Endothelial cell of umbilical vein (primary cell): ENCODE data around the gene TIGD1.

Experiments
- EZH2 ChIP-seq: IDR thresholded peaks from 2 replicates; pipeline ENCODE4 v1.6.1; 2012; ENCODE audit warnings: borderline replicate concordance, low read depth, mild to moderate bottlenecking, moderate library complexity, low read length, inconsistent platforms; ENCODE audit not compliant: severe bottlenecking
- FOS ChIP-seq: IDR thresholded peaks from 2 replicates; pipeline ENCODE4 v1.6.1; 2011; ENCODE audit warnings: mild to moderate bottlenecking, low read length, moderate library complexity, borderline replicate concordance; ENCODE audit not compliant: insufficient read depth
- GATA2 ChIP-seq: IDR thresholded peaks from 2 replicates; pipeline ENCODE4 v1.7.0; 2011; ENCODE audit warnings: low read depth, mild to moderate bottlenecking, moderate library complexity, mixed read lengths, low read length; ENCODE audit not compliant: insufficient read length, insufficient read depth
- JUN ChIP-seq: IDR thresholded peaks from 2 replicates; pipeline ENCODE4 v1.6.1; 2011; ENCODE audit warnings: borderline replicate concordance, low read depth; ENCODE audit not compliant: insufficient read length, insufficient read depth
- MYC ChIP-seq: IDR thresholded peaks from one replicate; pipeline ENCODE4 v1.6.1; 2011; ENCODE audit warnings: mild to moderate bottlenecking, low read depth, low read length
- POLR2A ChIP-seq: IDR thresholded peaks from 2 replicates; pipeline ENCODE4 v1.6.1; 2012; ENCODE audit warnings: low read depth, mild to moderate bottlenecking, control low read depth, low read length
- POLR2AphosphoS5 ChIP-seq: IDR thresholded peaks from 2 replicates; pipeline ENCODE4 v1.6.1; 2012; ENCODE audit warnings: low read depth, mild to moderate bottlenecking, control low read depth, low read length, moderate library complexity; ENCODE audit not compliant: insufficient read depth
- TF ChIP-seq, protein P1 (sequence below), 2 donors: IDR thresholded peaks; 1 replicate in 1 of 2; 2 replicates in 1 of 2; pipeline ENCODE4 v1.5.1; 2011; ENCODE audit warnings: low read length in 2 of 2, mild to moderate bottlenecking in 2 of 2, moderate library complexity in 2 of 2, control low read depth in 1 of 2, inconsistent platforms in 1 of 2, low read depth in 1 of 2; ENCODE audit not compliant: insufficient read depth in 1 of 2; ENCODE audit errors: extremely low read depth in 1 of 2
- TF ChIP-seq, protein P2 (sequence below): IDR thresholded peaks from 2 replicates; pipeline ENCODE4 v1.6.1; 2011; ENCODE audit not compliant: insufficient read depth, insufficient read length

DNA sequence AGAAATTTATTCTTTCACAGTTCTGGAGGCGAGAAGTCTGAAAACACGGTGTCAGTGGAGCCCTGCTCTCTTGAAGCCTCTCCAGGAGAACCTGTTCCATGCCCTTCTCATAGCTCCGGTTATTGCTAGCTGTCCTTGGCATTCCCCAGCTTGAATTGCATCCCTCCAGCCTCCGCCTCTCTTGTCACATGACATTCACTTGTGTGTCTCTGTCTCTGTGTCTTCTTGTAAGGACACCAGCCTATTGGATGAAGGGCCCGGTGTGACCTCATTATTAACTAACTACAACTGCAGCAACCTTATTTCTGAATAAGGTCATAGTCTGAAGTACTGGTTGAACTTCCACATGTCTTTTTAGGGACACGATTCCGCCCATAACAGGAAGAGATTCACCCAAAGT, 34.7 kb downstream of the TIGD1 start:
- TF ChIP-seq POLR2A (no peak), EZH2 (no peak), POLR2AphosphoS5 (no peak), MYC (no peak), JUN (no peak), FOS (no peak), GATA2 (no peak)
- TF ChIP-seq, protein P1, sequence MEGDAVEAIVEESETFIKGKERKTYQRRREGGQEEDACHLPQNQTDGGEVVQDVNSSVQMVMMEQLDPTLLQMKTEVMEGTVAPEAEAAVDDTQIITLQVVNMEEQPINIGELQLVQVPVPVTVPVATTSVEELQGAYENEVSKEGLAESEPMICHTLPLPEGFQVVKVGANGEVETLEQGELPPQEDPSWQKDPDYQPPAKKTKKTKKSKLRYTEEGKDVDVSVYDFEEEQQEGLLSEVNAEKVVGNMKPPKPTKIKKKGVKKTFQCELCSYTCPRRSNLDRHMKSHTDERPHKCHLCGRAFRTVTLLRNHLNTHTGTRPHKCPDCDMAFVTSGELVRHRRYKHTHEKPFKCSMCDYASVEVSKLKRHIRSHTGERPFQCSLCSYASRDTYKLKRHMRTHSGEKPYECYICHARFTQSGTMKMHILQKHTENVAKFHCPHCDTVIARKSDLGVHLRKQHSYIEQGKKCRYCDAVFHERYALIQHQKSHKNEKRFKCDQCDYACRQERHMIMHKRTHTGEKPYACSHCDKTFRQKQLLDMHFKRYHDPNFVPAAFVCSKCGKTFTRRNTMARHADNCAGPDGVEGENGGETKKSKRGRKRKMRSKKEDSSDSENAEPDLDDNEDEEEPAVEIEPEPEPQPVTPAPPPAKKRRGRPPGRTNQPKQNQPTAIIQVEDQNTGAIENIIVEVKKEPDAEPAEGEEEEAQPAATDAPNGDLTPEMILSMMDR (IDR thresholded peaks at IDR 0.05; ENCODE audit: extremely low read depth in 1 of 2, insufficient read depth in 1 of 2, low read depth in 1 of 2, low read length in 2 of 2), result no peak
- TF ChIP-seq, protein P2, sequence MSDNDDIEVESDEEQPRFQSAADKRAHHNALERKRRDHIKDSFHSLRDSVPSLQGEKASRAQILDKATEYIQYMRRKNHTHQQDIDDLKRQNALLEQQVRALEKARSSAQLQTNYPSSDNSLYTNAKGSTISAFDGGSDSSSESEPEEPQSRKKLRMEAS, result no peak
